K562 (cell line): ENCODE data around the gene LNPEP. TPM values are rescaled to one million over a fixed set of nuclear protein-coding genes. Genes with fewer than 3 reads are reported as not detected.

Source experiments
- CREB1 ChIP-seq, 2 experiments: sonication (generic) in 1 of 2; formaldehyde crosslinking in 1 of 2; IDR thresholded peaks; 2 replicates each; pipeline versions ENCODE4 v1.6.1 to v1.8.0; 2012 to 2022; ENCODE audit warnings: inconsistent platforms in 1 of 2, mild to moderate bottlenecking in 1 of 2, missing genetic modification reagents in 1 of 2, moderate library complexity in 1 of 2
- DPF2 ChIP-seq: fragments of 450-650 bp; IDR thresholded peaks from 2 replicates; pipeline ENCODE4 v1.6.1; 2016
- HDAC1 ChIP-seq, 2 experiments: fragments of 450-650 bp; IDR thresholded peaks; 2 replicates each; pipeline ENCODE4 v1.6.1; 2016 to 2017; ENCODE audit warnings: inconsistent platforms in 1 of 2, mild to moderate bottlenecking in 1 of 2, moderate library complexity in 1 of 2
- HDAC2 ChIP-seq: fragments of 450-650 bp; IDR thresholded peaks from 2 replicates; pipeline ENCODE4 v1.6.1; 2016; ENCODE audit warnings: mild to moderate bottlenecking
- MCM5 ChIP-seq: fragments of 450-650 bp; IDR thresholded peaks from 2 replicates; pipeline ENCODE4 v1.6.1; 2016; ENCODE audit warnings: low read depth
- MTA2 ChIP-seq: fragments of 450-650 bp; IDR thresholded peaks from 2 replicates; pipeline ENCODE4 v1.6.1; 2016; ENCODE audit warnings: low read depth
- SMARCE1 ChIP-seq: fragments of 450-650 bp; IDR thresholded peaks from 2 replicates; pipeline ENCODE4 v1.7.1; 2016; ENCODE audit warnings: mild to moderate bottlenecking
- TEAD4 ChIP-seq, 2 experiments: sonication (generic) in 1 of 2; formaldehyde crosslinking in 1 of 2; IDR thresholded peaks; 2 replicates each; pipeline versions ENCODE4 v1.6.1 to v1.8.0; 2012 to 2022; ENCODE audit warnings: borderline replicate concordance in 1 of 2, inconsistent platforms in 1 of 2, low read length in 1 of 2, mild to moderate bottlenecking in 1 of 2, missing genetic modification reagents in 1 of 2
- polyA plus RNA-seq, 8 experiments: library from polyadenylated mRNA; depleted of rRNA in 4 of 8; stranded (reverse) in 5 of 8; unstranded in 3 of 8; fragments of >200 nt; fragmentation: Nextera tagmentation in 2 of 8; fragmentation: Illumina TruSeq in 1 of 8; extraction: Ambion mirVana in 2 of 8; extraction: Trizol in 1 of 8; gene quantifications; 2 replicates each; pipeline versions ENCODE4 v1.2.1 to v1.2.3, GENCODE V29; 2011 to 2014; ENCODE audit warnings: inconsistent platforms in 1 of 8, missing spikeins in 1 of 8
- total RNA-seq, 7 experiments: library from RNA; depleted of rRNA in 6 of 7; stranded (reverse); fragments of >200 nt in 6 of 7; fragmentation: Illumina TruSeq in 2 of 7; extraction: Trizol in 2 of 7; gene quantifications; 2 replicates each; pipeline versions ENCODE4 v1.2.1 to v1.2.3, GENCODE V29; 2011 to 2021; ENCODE audit warnings: low replicate concordance in 1 of 7
- TF ChIP-seq, protein P1 (sequence below): fragments of 200-600 bp; sonication (generic); IDR thresholded peaks from one replicate; pipeline ENCODE4 v1.6.1; 2012; ENCODE audit warnings: mild to moderate bottlenecking, low read depth, low read length, inconsistent platforms
- TF ChIP-seq, protein P2 (sequence below), 2 experiments: IDR thresholded peaks in 1 of 2; conservative IDR thresholded peaks in 1 of 2; 2 replicates each; pipeline ENCODE4 v1.6.1; 2016; ENCODE audit warnings: low read depth in 2 of 2, mild to moderate bottlenecking in 1 of 2, missing compliant biosample characterization in 1 of 2, missing genetic modification characterization in 1 of 2, moderate library complexity in 1 of 2

Gene LNPEP
- total and polyA plus RNA-seq, 9 of the 15 experiments (the other 6 are each of a cell fraction or from before 2014, with no cell fraction given), result 2.6 to 27.9 (median 11.2) TPM

DNA sequence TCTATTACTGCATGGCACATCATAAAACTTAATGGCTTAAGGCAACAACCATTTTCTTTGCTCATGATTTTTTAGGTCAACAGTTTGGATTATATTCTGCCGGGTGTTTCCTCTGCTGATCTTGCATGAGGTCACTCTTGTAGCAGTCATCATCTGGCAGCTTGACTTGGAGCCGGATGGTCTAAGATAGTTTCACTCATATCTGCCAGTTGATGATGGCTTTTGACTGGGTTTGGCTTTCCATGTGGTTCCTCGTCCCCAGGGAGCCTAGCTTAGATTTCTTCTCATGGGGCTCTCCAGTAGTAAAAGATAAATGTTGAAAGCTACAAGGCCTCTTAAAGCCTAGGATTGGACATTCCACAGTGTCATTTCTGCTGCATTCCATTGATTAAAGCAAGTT, 27.4 kb downstream of the LNPEP start (continued):
- TF ChIP-seq, protein P1, sequence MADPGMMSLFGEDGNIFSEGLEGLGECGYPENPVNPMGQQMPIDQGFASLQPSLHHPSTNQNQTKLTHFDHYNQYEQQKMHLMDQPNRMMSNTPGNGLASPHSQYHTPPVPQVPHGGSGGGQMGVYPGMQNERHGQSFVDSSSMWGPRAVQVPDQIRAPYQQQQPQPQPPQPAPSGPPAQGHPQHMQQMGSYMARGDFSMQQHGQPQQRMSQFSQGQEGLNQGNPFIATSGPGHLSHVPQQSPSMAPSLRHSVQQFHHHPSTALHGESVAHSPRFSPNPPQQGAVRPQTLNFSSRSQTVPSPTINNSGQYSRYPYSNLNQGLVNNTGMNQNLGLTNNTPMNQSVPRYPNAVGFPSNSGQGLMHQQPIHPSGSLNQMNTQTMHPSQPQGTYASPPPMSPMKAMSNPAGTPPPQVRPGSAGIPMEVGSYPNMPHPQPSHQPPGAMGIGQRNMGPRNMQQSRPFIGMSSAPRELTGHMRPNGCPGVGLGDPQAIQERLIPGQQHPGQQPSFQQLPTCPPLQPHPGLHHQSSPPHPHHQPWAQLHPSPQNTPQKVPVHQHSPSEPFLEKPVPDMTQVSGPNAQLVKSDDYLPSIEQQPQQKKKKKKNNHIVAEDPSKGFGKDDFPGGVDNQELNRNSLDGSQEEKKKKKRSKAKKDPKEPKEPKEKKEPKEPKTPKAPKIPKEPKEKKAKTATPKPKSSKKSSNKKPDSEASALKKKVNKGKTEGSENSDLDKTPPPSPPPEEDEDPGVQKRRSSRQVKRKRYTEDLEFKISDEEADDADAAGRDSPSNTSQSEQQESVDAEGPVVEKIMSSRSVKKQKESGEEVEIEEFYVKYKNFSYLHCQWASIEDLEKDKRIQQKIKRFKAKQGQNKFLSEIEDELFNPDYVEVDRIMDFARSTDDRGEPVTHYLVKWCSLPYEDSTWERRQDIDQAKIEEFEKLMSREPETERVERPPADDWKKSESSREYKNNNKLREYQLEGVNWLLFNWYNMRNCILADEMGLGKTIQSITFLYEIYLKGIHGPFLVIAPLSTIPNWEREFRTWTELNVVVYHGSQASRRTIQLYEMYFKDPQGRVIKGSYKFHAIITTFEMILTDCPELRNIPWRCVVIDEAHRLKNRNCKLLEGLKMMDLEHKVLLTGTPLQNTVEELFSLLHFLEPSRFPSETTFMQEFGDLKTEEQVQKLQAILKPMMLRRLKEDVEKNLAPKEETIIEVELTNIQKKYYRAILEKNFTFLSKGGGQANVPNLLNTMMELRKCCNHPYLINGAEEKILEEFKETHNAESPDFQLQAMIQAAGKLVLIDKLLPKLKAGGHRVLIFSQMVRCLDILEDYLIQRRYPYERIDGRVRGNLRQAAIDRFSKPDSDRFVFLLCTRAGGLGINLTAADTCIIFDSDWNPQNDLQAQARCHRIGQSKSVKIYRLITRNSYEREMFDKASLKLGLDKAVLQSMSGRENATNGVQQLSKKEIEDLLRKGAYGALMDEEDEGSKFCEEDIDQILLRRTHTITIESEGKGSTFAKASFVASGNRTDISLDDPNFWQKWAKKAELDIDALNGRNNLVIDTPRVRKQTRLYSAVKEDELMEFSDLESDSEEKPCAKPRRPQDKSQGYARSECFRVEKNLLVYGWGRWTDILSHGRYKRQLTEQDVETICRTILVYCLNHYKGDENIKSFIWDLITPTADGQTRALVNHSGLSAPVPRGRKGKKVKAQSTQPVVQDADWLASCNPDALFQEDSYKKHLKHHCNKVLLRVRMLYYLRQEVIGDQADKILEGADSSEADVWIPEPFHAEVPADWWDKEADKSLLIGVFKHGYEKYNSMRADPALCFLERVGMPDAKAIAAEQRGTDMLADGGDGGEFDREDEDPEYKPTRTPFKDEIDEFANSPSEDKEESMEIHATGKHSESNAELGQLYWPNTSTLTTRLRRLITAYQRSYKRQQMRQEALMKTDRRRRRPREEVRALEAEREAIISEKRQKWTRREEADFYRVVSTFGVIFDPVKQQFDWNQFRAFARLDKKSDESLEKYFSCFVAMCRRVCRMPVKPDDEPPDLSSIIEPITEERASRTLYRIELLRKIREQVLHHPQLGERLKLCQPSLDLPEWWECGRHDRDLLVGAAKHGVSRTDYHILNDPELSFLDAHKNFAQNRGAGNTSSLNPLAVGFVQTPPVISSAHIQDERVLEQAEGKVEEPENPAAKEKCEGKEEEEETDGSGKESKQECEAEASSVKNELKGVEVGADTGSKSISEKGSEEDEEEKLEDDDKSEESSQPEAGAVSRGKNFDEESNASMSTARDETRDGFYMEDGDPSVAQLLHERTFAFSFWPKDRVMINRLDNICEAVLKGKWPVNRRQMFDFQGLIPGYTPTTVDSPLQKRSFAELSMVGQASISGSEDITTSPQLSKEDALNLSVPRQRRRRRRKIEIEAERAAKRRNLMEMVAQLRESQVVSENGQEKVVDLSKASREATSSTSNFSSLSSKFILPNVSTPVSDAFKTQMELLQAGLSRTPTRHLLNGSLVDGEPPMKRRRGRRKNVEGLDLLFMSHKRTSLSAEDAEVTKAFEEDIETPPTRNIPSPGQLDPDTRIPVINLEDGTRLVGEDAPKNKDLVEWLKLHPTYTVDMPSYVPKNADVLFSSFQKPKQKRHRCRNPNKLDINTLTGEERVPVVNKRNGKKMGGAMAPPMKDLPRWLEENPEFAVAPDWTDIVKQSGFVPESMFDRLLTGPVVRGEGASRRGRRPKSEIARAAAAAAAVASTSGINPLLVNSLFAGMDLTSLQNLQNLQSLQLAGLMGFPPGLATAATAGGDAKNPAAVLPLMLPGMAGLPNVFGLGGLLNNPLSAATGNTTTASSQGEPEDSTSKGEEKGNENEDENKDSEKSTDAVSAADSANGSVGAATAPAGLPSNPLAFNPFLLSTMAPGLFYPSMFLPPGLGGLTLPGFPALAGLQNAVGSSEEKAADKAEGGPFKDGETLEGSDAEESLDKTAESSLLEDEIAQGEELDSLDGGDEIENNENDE, result no peak
- TF ChIP-seq MCM5, result no peak
- peak in 1 of 2 experiments; percentile 44; a peak in 1 of 4 replicates for TF ChIP-seq HDAC1 (IDR thresholded peaks at IDR 0.05)
- 0 out of 2 replicates have a peak, but pooled peaks have one; percentile 44 for TF ChIP-seq SMARCE1
- TF ChIP-seq, protein P2, sequence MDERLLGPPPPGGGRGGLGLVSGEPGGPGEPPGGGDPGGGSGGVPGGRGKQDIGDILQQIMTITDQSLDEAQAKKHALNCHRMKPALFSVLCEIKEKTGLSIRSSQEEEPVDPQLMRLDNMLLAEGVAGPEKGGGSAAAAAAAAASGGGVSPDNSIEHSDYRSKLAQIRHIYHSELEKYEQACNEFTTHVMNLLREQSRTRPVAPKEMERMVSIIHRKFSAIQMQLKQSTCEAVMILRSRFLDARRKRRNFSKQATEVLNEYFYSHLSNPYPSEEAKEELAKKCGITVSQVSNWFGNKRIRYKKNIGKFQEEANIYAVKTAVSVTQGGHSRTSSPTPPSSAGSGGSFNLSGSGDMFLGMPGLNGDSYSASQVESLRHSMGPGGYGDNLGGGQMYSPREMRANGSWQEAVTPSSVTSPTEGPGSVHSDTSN (CRISPR knock-in tag; IDR thresholded peaks at IDR 0.05; ENCODE audit: low read depth), result no peak
- TF ChIP-seq, protein P2 (tag; conservative IDR thresholded peaks at IDR 0.05; ENCODE audit: low read depth), result peak; percentile 44; the same call in 1 of the 2 replicates
- TF ChIP-seq CREB1 (IDR thresholded peaks at IDR 0.05), result peak; percentile 48
- TF ChIP-seq CREB1 (CRISPR knock-in tag; IDR thresholded peaks at IDR 0.05), result no peak
- TF ChIP-seq MTA2, result 0 out of 2 replicates have a peak, but pooled peaks have one; percentile 41
- TF ChIP-seq HDAC2, result peak; percentile 41; the same call in 1 of the 2 replicates
- peak; percentile 83 for TF ChIP-seq TEAD4 (IDR thresholded peaks at IDR 0.05; ENCODE audit: low read length)
- no peak for TF ChIP-seq TEAD4 (CRISPR knock-in tag; IDR thresholded peaks at IDR 0.05; ENCODE audit: borderline replicate concordance)
- TF ChIP-seq DPF2, result peak; percentile 61
